Subcutaneous adipose tissue (tissue), 4 donors: ENCODE results near the gene AIFM2. TPM values are rescaled to one million over a fixed set of nuclear protein-coding genes. Genes with fewer than 3 reads are reported as not detected.

ENCODE experiments used
- total RNA-seq, 4 donors: library from RNA; depleted of rRNA; stranded (reverse); fragments of >200 nt; gene quantifications; one replicate each; pipeline ENCODE4 v1.1.0, GENCODE V29; 2016
- TF ChIP-seq, protein P1 (sequence below): fragments of 450-650 bp; IDR thresholded peaks from one replicate; pipeline ENCODE4 v1.5.1; 2016; ENCODE audit warnings: low read depth, mild to moderate bottlenecking, control low read depth, antibody characterized with exemption, moderate library complexity

AIFM2 gene
- total RNA-seq: 10 to 100 TPM; 46.2 to 97.2 (median 50.1) TPM

DNA sequence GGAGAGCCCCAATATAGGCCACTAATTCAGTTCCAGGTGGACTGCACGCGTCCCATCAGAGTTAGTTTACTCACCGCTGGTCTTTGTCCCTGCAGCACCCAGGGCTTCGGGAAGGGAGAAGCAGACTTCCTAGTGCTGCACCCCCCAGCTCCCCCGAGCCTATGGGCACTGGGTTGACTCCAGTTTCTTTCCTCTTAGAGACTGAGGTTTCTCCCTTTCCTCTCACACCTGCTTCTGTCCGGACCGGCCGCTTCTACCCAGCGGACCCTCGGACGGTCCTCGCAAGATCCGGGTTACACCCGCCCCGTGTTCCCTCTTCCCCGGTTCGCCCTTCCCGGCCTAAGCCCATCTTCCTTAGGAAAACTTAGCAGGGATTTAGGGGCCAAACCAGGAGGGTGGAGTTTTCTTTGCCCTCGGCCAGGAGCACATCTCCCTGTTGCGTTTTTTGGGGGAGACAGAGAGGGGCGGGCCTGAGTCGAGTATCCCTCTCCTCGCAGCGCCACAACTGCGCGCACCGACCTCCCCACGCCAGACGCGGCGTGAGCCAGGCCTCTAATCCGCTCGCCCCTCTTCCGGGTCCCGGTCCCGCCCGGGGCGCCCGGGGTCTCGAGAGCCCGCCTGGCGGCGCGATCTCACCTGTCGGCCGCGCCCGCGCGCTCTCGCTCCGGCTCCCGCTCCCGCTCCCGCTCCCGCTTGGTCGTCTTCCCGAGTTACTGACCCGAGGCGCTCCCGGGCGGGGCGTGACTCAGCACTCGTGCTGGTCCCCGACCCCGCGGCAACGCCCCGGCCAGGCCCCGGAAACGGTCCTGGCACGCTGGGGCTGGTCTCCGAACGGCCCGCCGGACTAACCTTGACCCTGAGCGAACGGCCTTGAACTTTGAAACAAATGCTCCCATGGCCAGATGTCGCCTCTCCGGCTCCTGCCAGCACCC lies at the start of gene AIFM2:
Gene AIFM2, minus strand, starts transcription at position 728 of the 932 bp plus-strand sequence. CDS start 8,741 bp downstream, outside the sequence.
- TF ChIP-seq, protein P1, sequence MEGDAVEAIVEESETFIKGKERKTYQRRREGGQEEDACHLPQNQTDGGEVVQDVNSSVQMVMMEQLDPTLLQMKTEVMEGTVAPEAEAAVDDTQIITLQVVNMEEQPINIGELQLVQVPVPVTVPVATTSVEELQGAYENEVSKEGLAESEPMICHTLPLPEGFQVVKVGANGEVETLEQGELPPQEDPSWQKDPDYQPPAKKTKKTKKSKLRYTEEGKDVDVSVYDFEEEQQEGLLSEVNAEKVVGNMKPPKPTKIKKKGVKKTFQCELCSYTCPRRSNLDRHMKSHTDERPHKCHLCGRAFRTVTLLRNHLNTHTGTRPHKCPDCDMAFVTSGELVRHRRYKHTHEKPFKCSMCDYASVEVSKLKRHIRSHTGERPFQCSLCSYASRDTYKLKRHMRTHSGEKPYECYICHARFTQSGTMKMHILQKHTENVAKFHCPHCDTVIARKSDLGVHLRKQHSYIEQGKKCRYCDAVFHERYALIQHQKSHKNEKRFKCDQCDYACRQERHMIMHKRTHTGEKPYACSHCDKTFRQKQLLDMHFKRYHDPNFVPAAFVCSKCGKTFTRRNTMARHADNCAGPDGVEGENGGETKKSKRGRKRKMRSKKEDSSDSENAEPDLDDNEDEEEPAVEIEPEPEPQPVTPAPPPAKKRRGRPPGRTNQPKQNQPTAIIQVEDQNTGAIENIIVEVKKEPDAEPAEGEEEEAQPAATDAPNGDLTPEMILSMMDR: no peak

DNA sequence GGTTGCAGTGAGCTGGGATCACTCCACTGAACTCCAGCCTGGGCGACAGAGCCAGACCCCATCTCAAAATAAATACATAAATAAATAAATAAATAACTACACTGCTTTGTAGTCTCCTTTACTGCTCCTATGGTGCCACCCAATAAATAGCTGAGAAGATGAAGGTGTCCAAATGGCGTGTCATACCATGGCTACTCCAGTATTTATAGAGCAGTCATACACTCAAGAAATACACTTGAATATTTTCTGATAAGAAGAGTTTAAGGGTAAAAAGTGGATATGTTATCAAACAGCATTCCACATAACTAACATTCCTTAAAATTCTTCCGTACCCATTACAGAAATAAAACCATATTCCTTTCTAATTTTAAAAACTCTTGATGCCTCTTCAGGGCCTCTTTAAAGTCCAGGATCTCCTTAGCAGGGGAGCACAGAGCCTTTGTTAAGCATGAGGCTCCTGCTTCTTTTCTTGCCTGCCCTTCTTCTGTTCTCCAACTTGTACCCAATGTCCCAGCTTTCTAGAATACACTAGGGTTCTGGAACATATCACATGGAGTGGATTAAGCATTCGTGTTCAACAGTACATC lies 45.6 kb upstream of the AIFM2 start:
- TF ChIP-seq, protein P1: no peak

DNA sequence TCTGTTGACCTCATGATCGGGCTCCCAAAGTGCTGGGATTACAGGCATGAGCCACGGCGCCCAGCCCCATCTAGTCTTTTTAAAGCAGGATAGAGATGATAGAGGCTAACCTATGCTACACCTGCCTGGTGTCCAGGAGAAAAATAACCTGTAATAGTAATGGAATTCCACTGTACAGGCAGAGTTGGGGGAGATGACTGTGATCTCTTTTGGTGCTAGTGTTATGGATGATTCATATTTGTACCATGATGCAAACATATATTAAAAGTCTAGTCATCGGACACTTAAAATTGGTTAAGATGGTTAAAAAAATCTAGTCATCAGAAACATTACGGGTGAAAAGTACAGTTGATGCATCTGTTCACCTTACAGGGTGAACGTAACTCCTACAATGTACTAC lies 43.8 kb upstream of the AIFM2 start:
- TF ChIP-seq, protein P1: no peak

DNA sequence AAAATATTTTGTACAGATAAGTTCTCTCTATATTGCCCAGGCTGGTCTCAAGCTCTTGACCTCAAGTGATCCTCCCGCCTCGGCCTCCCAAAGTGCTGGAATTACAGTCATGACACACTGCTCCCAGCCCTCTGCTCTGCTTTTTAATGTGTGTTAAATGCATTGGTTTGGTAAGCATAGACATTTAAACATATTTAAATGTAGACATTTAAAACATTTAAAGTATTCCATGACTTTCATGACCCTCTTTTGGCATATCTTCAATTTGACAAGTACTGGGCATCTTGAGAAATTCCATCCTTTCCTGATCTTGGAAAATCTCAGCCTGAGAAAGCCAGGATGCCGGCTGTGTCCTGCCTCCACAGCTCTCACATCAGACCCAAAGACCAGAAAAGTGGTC lies 42.9 kb upstream of the AIFM2 start:
- TF ChIP-seq, protein P1: no peak

DNA sequence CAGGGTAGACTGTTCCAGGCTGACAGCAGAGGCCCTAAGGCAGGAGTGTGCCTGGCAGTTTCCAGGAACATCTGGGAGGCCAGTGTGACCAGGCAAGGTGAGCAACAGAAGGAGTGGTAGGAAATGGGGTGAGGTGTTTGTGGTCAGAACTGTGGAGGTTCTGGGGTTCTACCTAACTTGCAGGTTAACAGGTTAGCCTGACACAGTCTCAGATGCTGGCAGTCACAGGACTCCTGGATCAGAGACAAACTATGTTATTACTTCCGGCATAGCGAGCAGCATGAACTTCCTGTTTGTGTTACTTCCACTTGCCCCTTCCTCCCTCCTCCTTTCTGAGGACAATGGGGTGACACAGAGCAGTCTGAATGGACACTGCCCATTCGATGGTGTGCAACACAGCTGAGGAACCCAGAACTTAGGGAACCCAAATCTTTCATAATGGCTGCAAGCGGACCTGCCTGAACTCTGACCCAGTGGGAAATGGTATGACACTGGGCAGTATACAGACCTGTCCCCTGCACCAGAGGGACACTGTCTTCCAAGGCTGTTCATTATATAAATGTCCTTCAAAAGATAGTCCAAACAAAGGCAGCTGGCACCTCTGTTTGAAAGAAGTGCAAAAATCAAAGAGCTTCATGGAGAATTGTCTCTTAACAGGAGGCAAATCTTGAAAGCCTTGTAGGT lies 41.6 kb upstream of the AIFM2 start:
- TF ChIP-seq, protein P1: no peak

DNA sequence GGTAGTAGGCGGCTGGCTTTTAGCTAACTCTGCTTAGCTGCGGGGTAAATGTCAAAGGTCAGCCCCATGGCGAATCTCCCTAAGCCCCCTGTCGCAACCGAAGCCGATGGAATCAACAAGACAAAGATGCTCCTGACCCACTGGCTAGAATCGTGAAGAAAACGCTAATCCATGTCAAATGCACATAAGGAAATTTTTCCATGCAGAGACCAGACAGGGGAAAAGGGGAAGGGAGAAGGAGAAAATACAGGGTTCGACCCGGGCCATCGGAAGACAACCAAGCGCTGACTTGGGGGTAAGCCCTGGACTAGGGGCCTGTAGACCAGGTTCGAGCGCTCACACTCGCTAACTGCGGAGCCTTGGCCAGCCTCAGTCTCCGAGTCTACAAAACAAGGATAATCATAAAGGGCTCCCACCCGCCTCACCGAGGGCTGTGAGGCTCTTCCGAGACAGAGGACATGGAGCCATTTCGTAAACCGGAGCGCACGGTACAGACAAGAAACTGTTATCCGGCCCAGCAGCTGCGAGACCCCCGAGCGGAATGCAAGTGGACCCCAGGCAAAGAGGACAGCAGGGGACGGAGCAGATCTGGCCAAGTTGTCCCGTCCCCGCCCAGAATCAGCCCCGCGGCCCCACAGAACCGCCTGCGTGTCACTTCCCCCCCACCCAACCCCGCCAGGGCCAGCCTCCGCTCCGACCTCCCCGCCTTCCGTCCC lies 37.2 kb upstream of the AIFM2 start:
- TF ChIP-seq, protein P1: no peak
